LNCaP clone FGC (cell line): Measurements from ENCODE around the gene YJEFN3.

Source experiments
- DNase-seq: peaks from one replicate; pipeline ENCODE4 v3.0.0-alpha.2; 2011; ENCODE audit warnings: low read depth
- H3K4me3 ChIP-seq: 2 replicates; pipeline ENCODE4 v1.5.1; 2011; ENCODE audit warnings: mild to moderate bottlenecking, low read depth, low read length, control low read depth
- TF ChIP-seq, protein P1 (sequence below): IDR thresholded peaks from 2 replicates; pipeline ENCODE4 v1.5.1; 2012; ENCODE audit warnings: mild to moderate bottlenecking; ENCODE audit not compliant: control insufficient read depth, insufficient read depth; ENCODE audit errors: extremely low read depth

Gene YJEFN3

DNA sequence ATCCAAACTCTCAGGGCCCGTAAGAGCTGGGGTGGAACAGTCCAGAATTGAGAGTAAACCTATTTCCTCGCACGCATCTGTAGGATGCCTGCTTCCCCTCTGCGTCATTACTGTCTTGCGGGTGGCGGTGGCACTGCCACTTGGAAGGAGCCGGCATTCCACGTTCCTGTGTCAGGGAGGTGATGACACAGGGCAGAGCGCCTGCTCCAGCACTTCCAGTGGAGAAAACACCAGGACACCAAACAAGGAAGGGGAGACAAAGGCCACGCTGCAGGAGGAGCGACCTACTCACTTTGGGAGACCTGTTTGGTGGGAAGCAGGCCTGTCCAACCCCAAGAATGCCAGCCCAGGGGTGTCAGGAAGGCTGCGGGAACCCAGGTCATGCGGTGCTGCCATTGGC, 52.7 kb downstream of the YJEFN3 start:
- no peak overlapping the region for H3K4me3 ChIP-seq
- TF ChIP-seq, protein P1, sequence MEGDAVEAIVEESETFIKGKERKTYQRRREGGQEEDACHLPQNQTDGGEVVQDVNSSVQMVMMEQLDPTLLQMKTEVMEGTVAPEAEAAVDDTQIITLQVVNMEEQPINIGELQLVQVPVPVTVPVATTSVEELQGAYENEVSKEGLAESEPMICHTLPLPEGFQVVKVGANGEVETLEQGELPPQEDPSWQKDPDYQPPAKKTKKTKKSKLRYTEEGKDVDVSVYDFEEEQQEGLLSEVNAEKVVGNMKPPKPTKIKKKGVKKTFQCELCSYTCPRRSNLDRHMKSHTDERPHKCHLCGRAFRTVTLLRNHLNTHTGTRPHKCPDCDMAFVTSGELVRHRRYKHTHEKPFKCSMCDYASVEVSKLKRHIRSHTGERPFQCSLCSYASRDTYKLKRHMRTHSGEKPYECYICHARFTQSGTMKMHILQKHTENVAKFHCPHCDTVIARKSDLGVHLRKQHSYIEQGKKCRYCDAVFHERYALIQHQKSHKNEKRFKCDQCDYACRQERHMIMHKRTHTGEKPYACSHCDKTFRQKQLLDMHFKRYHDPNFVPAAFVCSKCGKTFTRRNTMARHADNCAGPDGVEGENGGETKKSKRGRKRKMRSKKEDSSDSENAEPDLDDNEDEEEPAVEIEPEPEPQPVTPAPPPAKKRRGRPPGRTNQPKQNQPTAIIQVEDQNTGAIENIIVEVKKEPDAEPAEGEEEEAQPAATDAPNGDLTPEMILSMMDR: no peak
- DNase-seq: no peak

DNA sequence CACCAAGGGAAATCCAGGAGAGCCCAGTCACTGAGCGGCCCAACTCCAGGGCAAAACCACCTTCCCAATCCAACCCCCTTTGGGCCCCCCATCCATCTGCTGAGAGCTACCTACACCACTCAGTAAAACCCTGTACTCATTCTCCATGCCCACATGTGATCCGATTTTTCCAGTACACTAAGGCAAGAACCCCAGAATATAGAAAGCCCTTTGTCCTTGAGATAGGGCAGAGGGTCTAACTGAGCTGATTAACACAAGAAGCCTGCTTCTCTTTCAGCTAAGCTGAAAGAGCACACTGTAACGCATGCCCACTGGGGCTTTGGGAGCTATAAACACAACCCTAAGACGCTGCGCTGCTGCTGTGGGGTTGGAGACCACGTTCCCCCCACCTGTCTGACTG, 53.8 kb downstream of the YJEFN3 start:
- DNase-seq: no peak
- TF ChIP-seq, protein P1: no peak
- H3K4me3 ChIP-seq: no peak overlapping the region

DNA sequence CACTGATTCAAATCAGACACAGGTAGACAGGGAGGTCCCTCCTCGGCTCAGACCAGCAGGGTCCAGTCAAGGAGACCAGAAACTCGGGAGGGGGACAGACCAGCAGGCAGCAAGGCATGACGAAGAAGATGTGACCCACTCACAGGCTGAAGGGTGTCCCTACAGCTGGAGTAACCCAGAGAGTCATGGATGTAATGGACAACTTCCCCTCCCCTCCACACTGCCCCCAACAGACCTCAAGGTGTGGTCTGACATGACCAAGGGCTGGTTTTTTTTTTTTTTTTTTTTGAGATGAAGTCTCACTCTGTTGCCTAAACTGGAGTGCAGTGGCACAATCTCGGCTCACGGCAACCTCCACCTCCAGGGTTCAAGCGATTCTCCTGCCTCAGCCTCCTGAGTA, 55.6 kb downstream of the YJEFN3 start:
- DNase-seq: no peak
- TF ChIP-seq, protein P1: no peak
- H3K4me3 ChIP-seq: no peak overlapping the region
